ENCODE data around the gene TBC1D22A. TPM values are rescaled to one million over a fixed set of nuclear protein-coding genes. Genes with fewer than 3 reads are reported as not detected.
A peak's percentile ranks its signal among the peaks of the same experiment; 100 is the strongest.

Gene TBC1D22A
- total RNA-seq, 1 donor = 17.7 TPM

- H3K4me2 ChIP-seq (ENCODE audit: insufficient read depth, low read length) = no peak overlapping the region
- H3K9me3 ChIP-seq (ENCODE audit: low read depth, low read length) = no peaks in the 10 kb centered on the region
- H3K27ac ChIP-seq (ENCODE audit: low read depth, low read length) = no peak overlapping the region
- no peak for TF ChIP-seq CTCF (IDR thresholded peaks at IDR 0.05; ENCODE audit: extremely low read depth, low read depth, low read length)
- no peak overlapping the region for H3K4me3 ChIP-seq (ENCODE audit: insufficient read depth, low read length)
- no peaks in the 10 kb centered on the region for H3K27me3 ChIP-seq (ENCODE audit: insufficient read depth, low read length)
- peak; percentile 78 for DNase-seq (ENCODE audit: insufficient read length, low spot score, missing footprints)
- H3K36me3 ChIP-seq (ENCODE audit: insufficient read depth, low read length) = no peaks in the 10 kb centered on the region
- peaks cover 3% of the 10 kb centered on the region for H3K79me2 ChIP-seq (ENCODE audit: insufficient read depth, low read length)
- no peaks in the 10 kb centered on the region for H3K4me1 ChIP-seq (ENCODE audit: insufficient read depth, low read length)
- no peak overlapping the region for H2AFZ ChIP-seq (ENCODE audit: low read length)
- peaks cover 23% of the 10 kb centered on the region for H4K20me1 ChIP-seq (ENCODE audit: insufficient read depth, low read length)
These were observed 205.3 kb downstream of the TBC1D22A start for GRCh38 chr22:46967445-46968358.

- Histone ChIP-seq H3K4me3 (ENCODE audit: insufficient read depth, low read length) (no peak overlapping the region), H3K36me3 (ENCODE audit: insufficient read depth, low read length) (no peaks in the 10 kb centered on the region), H3K4me2 (ENCODE audit: insufficient read depth, low read length) (no peak overlapping the region), H3K4me1 (ENCODE audit: insufficient read depth, low read length) (no peaks in the 10 kb centered on the region), H3K27ac (ENCODE audit: low read depth, low read length) (no peak overlapping the region), H3K27me3 (ENCODE audit: insufficient read depth, low read length) (no peaks in the 10 kb centered on the region), H2AFZ (ENCODE audit: low read length) (no peak overlapping the region), H3K9me3 (ENCODE audit: low read depth, low read length) (no peaks in the 10 kb centered on the region), H4K20me1 (ENCODE audit: insufficient read depth, low read length) (peaks cover 23% of the 10 kb centered on the region), H3K79me2 (ENCODE audit: insufficient read depth, low read length) (peaks cover 3% of the 10 kb centered on the region)
- DNase-seq (ENCODE audit: insufficient read length, low spot score, missing footprints) = no peak
- no peak for TF ChIP-seq CTCF (IDR thresholded peaks at IDR 0.05; ENCODE audit: extremely low read depth, low read depth, low read length)
These were observed 205.9 kb downstream of the TBC1D22A start for GRCh38 chr22:46968359-46968740.

GRCh38 chr22:46968848-46969247 lies 206.4 kb downstream of the TBC1D22A start:
- DNase-seq (ENCODE audit: insufficient read length, low spot score, missing footprints) = peak; percentile 70
- no peaks in the 10 kb centered on the region for H3K36me3 ChIP-seq (ENCODE audit: insufficient read depth, low read length)

More at GRCh38 chr22:46968848-46969247, 206.4 kb downstream of the TBC1D22A start:
- Histone ChIP-seq H3K27me3 (ENCODE audit: insufficient read depth, low read length) (no peaks in the 10 kb centered on the region), H3K4me2 (ENCODE audit: insufficient read depth, low read length) (no peak overlapping the region), H4K20me1 (ENCODE audit: insufficient read depth, low read length) (peaks cover 23% of the 10 kb centered on the region), H2AFZ (ENCODE audit: low read length) (no peak overlapping the region), H3K9me3 (ENCODE audit: low read depth, low read length) (no peaks in the 10 kb centered on the region), H3K79me2 (ENCODE audit: insufficient read depth, low read length) (peaks cover 3% of the 10 kb centered on the region), H3K27ac (ENCODE audit: low read depth, low read length) (no peak overlapping the region), H3K4me1 (ENCODE audit: insufficient read depth, low read length) (no peaks in the 10 kb centered on the region), H3K4me3 (ENCODE audit: insufficient read depth, low read length) (no peak overlapping the region)
- TF ChIP-seq CTCF (IDR thresholded peaks at IDR 0.05; ENCODE audit: extremely low read depth, low read depth, low read length) = no peak

Measured in osteoblast (primary cell).